Skin epidermis (tissue), 12 donors: ENCODE results near the gene FNBP1.

ENCODE experiments used
- H3K27ac ChIP-seq, 21 experiments: fragments of 200-600 bp; sonication (generic) in 11 of 21; one replicate each; pipeline ENCODE4 v1.5.0; 2020; ENCODE audit warnings: mild to moderate bottlenecking in 3 of 21, inconsistent platforms in 2 of 21, moderate library complexity in 2 of 21
- H3K4me3 ChIP-seq, 7 experiments: fragments of 200-600 bp; sonication (generic) in 2 of 7; one replicate each; pipeline ENCODE4 v1.5.0; 2020; ENCODE audit warnings: inconsistent platforms in 2 of 7, mild to moderate bottlenecking in 2 of 7, moderate library complexity in 1 of 7

Gene FNBP1

DNA sequence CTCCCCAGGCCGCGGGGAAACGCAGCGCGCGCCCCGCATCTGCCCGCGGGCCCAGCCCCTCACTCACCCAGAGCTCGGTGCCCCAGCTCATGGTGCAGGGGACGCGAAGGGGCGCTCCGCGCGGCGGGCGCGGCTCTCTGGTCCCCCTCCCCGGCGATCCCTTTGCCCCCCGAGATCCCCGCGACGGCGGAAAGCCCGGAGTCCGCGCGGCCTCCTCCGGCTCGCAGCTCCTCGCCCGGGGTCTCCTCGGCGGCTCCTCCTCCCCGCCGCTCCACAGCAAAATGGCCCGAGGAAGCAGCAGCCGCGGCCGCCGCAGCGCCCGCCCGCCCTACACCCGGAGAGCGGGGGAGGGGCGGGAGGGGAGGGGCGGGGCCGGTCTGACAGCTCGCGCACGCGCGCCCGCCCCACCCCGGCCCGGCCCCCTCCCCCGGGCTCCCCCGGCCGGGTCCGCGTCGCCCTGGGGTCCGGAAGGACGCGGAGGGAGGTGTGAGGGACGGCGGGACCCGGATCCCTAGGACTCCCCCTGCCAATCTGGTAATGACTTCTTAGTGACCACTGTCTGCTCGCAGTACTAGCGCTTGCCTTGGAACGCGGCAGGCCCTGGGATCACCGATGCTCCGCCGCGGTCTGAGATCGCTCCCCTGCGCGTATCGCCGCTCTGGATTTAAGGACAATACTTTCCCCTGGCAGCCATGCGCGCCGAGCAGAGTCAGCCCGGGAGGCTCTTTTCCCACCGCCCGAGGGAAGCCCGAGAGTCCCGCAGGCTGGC lies at the start of gene FNBP1:
Gene FNBP1, minus strand, starts transcription at position 305 of the 769 bp plus-strand sequence. Its CDS starts 214 bp downstream, at position 91.
- peak within 1 kb of the TSS; percentile 84 to 100 (median 93) for H3K4me3 ChIP-seq
- peak within 1 kb of the TSS; percentile 73 to 100 (median 95) for H3K27ac ChIP-seq

DNA sequence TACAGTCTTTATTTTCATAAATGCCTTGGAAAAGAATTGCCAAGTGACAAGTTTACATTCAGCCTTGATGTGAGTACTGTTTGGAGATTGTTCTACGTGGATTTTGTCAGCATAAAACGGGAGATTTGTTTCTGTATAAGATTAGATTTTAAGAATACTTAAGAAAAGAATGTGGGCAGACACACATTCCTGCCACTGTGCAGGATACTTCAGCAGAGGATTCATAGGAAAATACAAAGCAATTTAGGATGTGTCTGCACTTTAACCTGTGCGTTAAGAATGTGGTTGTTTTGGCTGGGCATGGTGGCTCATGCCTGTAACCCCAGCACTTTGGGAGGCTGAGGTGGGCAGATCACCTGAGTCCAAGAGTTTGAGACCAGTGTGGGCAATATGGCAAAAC lies 47.9 kb upstream of the FNBP1 start:
- H3K4me3 ChIP-seq = no peak overlapping the region
- no peak overlapping the region for H3K27ac ChIP-seq

DNA sequence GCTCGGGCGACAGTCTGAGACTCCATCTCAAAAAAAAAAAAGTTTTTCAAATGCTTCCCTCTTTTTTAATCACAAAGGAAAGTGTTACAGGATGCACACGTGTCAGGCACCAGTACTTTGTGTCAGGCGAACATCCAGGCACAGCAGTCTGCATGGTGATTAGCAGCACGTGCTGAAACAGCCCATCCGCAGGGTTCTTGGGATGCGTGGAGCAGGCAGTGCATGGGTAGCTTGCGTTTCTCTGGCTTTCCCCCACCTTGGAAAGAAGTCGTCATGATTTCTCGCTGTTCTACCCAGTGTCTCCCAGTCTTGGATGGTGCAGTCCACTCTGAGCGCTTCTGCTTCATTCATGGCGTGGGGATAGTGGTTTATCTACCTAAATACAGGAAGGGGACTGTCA lies 46.2 kb upstream of the FNBP1 start:
- Histone ChIP-seq H3K27ac (no peak overlapping the region), H3K4me3 (no peak overlapping the region)

DNA sequence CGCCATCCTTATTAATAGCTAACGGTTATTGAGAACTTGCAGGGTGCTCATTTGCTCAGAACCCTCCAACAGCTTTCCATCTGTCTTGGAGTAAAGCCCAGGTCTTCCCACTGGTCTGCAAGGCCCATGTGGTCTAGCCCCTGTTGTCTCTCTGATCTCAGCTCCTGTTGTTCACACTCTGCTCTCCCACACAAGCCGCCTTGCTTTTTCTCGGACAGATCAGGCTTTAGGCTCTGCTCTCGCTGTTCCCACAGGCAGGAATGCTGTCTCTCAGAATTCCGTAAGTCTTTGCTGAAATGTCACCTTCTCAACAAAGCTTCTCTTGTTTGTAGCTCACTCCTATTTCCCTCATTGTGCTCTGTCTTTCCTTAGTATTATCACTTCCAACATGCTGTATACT lies 45.1 kb upstream of the FNBP1 start:
- Histone ChIP-seq H3K27ac (peak overlapping the region in 1 of 21 experiments; percentile 21), H3K4me3 (no peak overlapping the region)

DNA sequence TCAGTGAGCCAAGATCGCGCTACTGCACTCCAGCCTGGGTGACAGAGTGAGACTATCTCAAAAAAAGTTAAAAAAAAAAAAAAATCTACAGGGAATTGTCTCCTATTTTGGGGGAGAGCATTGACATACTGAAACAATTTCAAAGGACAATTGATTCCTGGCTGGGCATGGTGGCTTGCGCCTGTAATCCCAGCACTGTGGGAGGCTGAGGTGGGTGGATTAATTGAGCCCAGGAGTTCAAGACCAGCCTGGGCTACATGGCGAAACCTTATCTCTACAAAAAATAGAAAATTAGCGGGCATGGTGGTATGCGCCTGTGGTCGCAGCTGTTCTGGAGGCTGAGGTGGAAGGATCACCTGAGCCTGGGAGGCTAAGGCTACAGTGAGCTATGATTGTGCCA lies 41.3 kb upstream of the FNBP1 start:
- Histone ChIP-seq H3K4me3 (no peak overlapping the region), H3K27ac (no peak overlapping the region)

DNA sequence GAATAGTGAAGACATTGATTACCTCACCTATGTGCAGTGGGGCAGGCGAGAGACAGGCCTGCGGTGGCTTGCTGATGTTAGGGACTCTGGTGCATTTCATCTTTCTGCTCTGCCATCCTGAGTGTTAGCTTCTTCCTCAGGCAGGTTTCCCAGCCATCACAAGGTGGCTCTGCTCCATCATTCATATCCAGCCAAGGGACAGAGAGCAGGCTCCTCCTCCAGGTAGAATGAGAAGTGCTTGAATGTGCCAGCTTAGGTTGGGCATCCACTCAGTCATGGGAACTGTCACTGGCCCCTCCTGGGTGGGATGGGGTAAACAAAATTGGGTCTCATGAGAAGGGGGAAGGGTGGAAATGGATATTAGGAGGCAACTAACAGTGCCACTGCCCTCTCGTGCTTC lies 35.6 kb upstream of the FNBP1 start:
- no peak overlapping the region for H3K27ac ChIP-seq
- H3K4me3 ChIP-seq = no peak overlapping the region

DNA sequence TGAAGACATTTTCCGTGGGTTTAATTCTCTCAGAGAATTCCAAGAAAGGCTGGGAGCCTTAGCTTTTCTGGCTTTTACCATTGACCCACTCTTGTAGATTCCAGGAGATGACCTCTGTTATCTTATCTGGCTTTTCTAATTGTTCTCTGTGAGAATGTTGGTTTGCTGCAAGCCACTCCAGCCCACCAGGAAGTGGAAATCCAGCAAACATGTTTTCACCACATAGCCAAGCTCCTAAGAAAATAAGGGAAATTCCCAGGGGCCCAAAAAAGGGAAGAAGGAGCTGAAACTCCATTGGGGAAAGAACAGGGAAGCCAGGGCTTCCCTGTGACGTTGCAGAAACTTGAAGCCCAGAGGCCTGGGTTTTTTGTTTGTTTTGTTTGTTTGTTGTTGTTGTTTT lies 30.4 kb upstream of the FNBP1 start:
- no peak overlapping the region for H3K4me3 ChIP-seq
- peak overlapping the region in 17 of 21 experiments; percentile 1 to 63 (median 44) for H3K27ac ChIP-seq

DNA sequence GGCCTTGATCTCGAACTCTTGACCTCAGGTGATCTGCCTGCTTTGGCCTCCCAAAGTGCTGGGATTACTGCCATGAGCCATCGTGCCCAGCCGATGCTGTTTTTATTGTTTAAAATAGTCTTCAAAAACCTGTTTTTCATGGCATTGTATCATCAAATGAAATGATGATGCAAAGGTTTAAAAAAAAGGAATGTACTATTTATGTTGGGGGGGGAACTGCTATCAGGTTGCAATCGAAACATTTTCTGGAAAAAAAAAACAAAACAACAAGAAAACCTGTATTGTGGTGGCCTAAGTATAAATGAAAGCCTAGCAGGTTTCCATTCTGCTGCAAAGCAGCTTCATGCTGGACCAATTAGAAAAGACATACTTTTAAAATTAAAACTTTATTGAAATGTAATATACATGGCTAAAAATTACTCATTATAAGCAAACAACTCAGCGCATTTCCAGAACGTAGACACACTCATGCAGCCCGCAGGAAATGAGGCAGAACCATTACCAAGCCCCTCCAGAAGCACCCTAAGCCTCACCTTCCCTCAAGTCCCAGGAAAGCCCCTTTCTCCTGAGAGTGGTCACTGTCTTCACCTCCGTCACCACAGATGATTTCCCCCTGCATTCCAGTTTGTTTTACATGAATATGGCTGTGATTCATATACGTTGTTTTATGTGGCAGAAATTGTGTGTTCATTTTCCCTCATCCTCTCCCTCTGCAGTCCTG lies 29.7 kb upstream of the FNBP1 start:
- Histone ChIP-seq H3K4me3 (no peak overlapping the region), H3K27ac (peak overlapping the region in 9 of 21 experiments; percentile 1 to 63 (median 52))

DNA sequence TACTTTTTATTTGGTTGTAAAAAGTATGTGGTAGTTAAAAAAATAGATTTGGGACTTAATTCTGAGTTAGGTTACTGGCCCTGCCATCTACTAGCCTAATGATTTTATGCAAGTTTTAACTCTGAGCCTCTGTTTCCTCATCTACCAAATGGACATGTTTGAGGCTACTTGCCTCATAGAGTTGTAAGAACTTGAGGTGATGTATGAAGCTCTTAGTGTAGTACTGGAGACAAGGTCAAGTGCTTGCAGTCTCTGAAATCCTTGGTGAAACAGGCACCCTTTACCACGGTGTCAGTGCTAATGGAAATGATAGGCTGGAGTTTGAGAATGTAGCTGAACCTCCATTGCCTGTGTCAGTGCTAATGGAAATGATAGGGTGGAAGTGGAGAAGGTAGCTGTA lies 26.1 kb upstream of the FNBP1 start:
- Histone ChIP-seq H3K4me3 (no peak overlapping the region), H3K27ac (peak overlapping the region in 4 of 21 experiments; percentile 14 to 57 (median 29))

DNA sequence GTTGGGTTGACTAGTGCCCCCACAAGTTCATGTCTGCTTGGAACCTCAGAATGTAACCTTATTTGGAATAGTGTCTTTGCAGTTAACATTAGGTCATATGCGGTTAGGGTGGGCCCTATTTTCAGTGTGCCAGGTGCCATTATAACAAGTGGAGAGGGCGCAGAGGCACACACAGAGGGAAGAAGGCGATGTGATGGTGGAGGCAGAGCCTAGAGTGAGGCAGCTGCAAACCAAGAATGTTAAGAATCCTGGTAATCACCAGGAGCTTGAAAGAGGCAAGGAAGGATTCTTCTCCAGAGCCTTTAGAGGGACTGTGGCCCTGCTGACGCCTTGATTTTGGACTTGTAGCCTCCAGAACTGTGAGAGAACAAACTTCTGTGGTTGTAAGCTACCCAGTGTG lies 21.6 kb upstream of the FNBP1 start:
- Histone ChIP-seq H3K4me3 (no peak overlapping the region), H3K27ac (no peak overlapping the region)

DNA sequence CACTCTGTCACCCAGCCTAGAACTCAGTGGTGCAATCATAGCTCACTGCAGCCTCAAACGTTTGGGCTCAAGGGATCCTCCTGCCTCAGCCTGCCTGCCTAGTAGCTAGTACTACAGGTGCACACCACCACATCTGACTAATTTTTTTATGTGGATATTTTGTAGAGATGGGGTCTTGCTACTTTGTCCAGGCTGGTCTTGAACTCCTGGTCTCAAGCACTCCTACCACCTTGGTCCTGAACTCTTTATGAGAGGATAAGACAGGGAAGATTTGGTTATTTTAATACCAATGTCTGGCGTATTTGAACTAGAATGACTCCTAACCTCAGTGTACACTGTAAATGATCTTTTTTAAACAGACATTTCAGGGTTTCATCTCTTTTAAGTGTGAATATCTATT lies 19.8 kb upstream of the FNBP1 start:
- H3K4me3 ChIP-seq = no peak overlapping the region
- H3K27ac ChIP-seq = no peak overlapping the region

DNA sequence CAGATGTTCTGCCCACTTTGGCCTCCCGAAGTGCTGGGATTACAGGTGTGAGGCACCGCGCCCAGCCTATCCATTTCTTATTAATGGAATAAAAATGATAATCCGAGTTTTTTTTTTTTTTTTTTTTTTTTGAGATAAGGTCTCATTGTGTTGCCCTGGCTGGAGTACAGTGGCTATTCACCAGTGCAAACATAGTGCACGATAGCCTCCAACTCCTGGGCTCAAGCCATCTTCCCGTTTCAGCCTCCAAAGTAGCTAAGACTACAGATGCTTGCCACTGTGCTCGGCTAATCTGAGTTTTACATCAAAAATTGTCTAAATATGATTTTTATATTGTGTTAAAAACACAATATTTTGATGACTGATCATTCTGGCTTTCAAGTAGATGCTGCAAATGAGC lies 17.3 kb upstream of the FNBP1 start:
- no peak overlapping the region for H3K4me3 ChIP-seq
- H3K27ac ChIP-seq = no peak overlapping the region

DNA sequence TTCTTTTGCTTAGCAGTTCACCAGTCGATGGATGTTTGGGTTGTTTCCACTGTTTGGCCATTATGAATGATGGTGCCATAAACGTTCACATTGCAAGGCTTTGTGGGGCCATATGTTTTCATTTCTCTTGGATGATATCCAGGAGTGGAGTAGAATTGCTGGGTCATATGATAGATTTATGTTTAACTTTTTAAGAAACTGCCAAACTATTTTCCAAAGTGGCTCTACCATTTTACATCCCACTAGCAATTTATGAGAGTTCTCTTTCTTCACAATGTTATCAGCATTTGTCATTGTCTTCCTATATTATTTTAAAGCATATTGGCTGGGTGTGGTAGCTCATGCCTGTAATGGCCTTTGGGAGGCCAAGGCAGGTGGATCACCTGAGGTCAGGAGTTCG lies 15.9 kb upstream of the FNBP1 start:
- no peak overlapping the region for H3K27ac ChIP-seq

DNA sequence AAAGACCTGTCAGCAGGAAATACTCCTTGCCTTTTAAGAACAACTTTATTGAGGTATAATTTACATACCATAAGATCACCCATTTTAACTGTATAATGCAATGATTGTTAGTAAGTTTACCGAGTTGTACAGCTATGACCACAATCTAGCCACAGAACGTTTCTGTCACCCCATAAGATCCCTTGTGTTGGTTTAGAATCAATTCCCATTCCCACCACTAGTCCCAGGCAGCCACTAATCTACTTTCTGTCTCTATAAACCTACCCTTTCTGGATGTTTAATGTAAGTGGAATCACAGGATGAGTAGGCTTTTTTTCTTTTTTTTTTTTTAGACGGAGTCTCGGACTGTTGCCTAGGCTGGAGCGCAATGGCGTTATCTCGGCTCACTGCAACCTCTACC lies 15.2 kb upstream of the FNBP1 start:
- H3K27ac ChIP-seq = no peak overlapping the region

More for the DNA sequence above, 15.9 kb upstream of the FNBP1 start:
- no peak overlapping the region for H3K4me3 ChIP-seq

DNA sequence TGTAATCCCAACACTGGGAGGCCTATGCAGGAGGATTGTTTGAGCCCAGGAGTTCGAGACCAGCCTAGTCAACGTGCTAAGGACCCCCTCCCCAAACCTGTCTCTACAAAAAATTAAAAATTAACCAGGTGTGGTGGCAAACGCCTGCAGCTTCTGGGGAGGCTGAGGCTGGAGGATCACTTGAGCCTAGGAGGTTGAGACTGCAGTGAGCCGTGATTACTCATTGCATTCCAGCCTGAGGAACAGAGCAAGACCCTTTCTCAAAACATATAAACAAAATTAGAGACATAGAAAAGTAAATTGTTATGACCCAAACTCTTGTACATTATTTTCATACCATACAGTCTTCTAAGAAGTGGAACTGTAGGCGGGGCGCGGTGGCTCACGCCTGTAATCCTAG lies 11.8 kb upstream of the FNBP1 start:
- H3K27ac ChIP-seq = peak overlapping the region in 9 of 21 experiments; percentile 91 to 98 (median 95)
- H3K4me3 ChIP-seq = peak overlapping the region; percentile 88 to 100 (median 96)

More for the DNA sequence above, 15.2 kb upstream of the FNBP1 start:
- no peak overlapping the region for H3K4me3 ChIP-seq

DNA sequence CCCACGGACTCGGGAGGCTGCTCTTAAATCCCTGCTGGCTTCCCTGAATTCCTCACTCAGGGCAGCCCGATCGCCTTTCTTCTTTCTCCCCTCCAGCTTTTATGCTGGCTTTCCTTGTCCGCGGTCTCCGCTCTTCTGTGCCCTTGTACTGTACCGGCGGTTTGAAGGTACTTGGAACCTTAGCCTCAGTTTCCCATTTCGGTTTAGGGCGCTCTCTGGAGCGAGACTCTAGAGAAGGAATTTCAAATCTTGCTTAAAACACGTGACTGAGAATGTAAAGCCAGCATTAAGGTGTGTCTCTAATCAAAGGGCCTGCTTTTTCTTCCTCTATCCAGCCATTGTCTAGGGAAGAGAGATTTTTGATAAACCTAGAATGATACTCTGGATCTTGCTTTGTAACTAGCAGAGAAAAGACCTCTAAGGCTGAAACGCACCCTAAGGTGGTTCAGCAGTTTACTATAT lies 11.4 kb upstream of the FNBP1 start:
- Histone ChIP-seq H3K27ac (peak overlapping the region; percentile 60 to 99 (median 95)), H3K4me3 (peak overlapping the region; percentile 88 to 100 (median 96))

DNA sequence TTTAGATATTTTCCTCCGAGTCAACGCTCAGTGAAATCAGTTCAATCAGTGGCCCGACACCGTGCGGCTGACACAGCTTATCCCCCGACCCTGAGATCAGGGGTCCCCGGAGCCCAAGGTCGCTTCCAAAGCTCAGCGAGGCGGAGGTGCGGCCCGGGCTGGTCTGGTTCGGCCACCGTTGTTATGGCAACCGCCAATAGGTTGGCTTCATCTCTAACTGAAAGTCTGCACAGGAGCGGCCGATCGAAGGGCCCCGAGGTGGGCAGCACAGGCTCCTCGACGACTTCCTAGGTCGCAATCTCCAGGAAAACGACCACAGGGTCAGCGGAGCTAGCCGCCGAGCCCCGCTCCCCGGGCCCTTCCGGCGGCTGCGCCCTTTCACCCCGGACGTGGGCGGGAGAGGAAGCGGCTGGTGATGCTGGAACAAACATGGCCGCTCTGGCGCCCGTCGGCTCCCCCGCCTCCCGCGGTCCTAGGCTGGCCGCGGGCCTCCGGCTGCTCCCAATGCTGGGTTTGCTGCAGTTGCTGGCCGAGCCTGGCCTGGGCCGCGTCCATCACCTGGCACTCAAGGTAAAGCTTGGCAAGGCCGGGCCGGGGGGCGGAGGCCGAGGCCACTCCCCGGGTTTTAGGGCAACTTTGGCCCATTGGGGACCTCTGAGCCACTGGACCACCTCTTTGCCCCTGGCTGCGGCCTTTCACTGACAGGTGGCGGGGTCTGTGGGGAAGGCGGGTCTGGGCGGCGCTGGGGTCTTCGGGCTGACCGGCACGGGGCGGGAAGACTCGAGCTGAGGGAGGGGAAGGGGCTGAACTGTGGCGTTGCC lies 10.7 kb upstream of the FNBP1 start, which contains the start of gene GPR107:
Gene GPR107, plus strand, starts transcription at position 403 of the 821 bp plus-strand sequence. Its CDS starts 27 bp downstream, at position 430.
- H3K27ac ChIP-seq = peak within 1 kb of the TSS; percentile 60 to 99 (median 95)
- peak within 1 kb of the TSS; percentile 88 to 100 (median 96) for H3K4me3 ChIP-seq

DNA sequence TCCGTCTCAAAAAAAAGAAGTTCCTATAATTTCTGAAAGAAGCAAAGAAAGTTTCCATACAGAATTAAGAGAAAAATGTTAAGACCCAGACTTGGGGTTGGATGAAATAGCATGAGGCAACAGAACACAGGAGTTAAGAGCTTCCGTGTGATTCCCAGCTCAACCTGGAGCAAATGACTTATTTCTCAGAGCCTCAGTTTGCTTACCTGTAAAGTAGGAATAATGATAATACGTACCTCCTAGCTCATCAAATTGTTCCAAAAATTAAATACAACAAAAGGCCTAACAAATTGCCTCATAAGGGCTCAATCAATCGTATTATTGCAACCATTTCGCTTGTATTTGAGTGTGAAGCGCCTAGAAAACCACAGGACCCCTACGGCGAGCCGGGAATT lies 10.1 kb upstream of the FNBP1 start:
- peak overlapping the region; percentile 88 to 100 (median 96) for H3K4me3 ChIP-seq
- H3K27ac ChIP-seq = peak overlapping the region; percentile 60 to 99 (median 95)

DNA sequence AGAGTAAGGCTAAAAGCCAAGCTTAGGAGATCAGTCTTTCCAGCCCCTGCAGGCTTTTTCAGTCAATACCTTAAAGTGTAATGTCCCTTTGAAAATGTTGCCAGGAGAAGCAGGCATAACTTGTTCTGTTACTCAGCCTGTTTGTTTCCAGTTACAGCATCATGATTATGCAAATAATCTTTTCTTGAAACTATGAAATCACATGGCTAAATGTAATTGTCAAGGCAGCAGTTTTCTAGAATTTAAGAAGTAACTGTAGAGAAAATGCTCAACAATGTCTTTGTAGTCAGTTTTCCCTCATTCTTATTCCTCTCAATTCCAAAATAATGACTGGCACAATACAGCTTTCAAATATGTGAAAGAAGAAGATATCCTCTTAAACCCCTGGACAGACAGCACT lies 8.9 kb upstream of the FNBP1 start:
- H3K4me3 ChIP-seq = no peak overlapping the region
- H3K27ac ChIP-seq = peak overlapping the region in 19 of 21 experiments; percentile 35 to 99 (median 93)

DNA sequence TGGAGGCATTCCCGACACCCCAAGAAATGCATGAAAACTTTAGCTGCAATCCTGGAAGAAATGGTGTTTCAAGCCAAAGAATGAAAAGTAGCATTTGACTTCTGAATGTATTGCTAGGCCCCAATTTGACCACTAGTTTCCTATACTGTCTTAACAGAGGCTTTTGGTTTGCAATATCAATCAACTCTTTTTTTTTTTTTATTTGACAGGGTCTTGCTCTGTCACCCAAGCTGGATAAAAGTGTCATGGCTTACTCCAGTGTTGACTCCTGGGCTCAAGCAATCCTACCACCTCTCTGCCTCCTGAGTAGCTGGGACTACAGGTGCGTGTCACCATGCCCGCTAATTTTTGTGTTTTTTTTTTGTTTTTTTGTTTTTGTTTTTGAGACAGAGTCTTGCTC lies 7.5 kb upstream of the FNBP1 start:
- Histone ChIP-seq H3K4me3 (no peak overlapping the region), H3K27ac (no peak overlapping the region)
